ENCODE data around the gene C20orf141.
A peak's percentile ranks its signal among the peaks of the same experiment; 100 is the strongest.

C20orf141 gene

DNA sequence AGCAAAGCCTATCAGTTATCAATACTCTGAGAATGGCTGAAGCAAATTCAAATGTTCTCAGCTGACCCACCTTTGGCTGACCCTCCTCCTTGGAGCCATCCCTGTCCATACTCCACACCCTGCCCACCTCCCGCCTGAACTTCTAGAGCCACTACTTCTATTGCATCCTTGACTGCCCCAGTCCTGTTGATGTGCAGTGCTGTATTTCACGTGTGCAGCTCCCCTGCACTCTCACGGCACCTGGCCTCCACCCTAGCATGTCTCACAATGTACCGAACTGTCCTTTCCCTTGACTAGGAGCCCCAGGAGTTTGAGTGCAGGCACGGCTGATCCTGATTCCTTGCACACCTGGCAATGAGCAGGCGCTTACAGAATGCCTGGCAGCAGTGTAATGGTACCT is 21.3 kb upstream of the C20orf141 start:
- H3K4me3 ChIP-seq (ENCODE audit: extremely low read depth, insufficient read depth, low read length, poor library complexity, severe bottlenecking): no peak overlapping the region
- no peak overlapping the region for H3K27ac ChIP-seq (ENCODE audit: low read depth, low read length, severe bottlenecking)
- H3K9me3 ChIP-seq (ENCODE audit: control insufficient read depth, low read length): no peaks in the 10 kb centered on the region
- 96 to 97% methylated on average over 6 of the region's 6 CpGs for WGBS, 2 experiments (ENCODE audit: insufficient coverage in 2 of 2)
- H3K36me3 ChIP-seq (ENCODE audit: control insufficient read depth, insufficient read depth, low read length): peaks cover 40% of the 10 kb centered on the region
- no peaks in the 10 kb centered on the region for H3K4me1 ChIP-seq (ENCODE audit: control insufficient read depth, insufficient read depth, low read length, poor library complexity, severe bottlenecking)

GRCh38 chr20:2794202-2794748 is 20.5 kb upstream of the C20orf141 start:
- H3K36me3 ChIP-seq (ENCODE audit: control insufficient read depth, insufficient read depth, low read length): peaks cover 43% of the 10 kb centered on the region

GRCh38 chr20:2794866-2795447 is 19.8 kb upstream of the C20orf141 start:
- Histone ChIP-seq H3K4me3 (ENCODE audit: extremely low read depth, insufficient read depth, low read length, poor library complexity, severe bottlenecking) (no peak overlapping the region), H3K36me3 (ENCODE audit: control insufficient read depth, insufficient read depth, low read length) (peaks cover 43% of the 10 kb centered on the region), H3K9me3 (ENCODE audit: control insufficient read depth, low read length) (no peaks in the 10 kb centered on the region), H3K27ac (ENCODE audit: low read depth, low read length, severe bottlenecking) (no peak overlapping the region), H3K4me1 (ENCODE audit: control insufficient read depth, insufficient read depth, low read length, poor library complexity, severe bottlenecking) (no peaks in the 10 kb centered on the region)
- WGBS, 2 experiments (ENCODE audit: insufficient coverage in 2 of 2): 90 to 93% methylated on average over 11 of the region's 11 CpGs

More at GRCh38 chr20:2794202-2794748, 20.5 kb upstream of the C20orf141 start:
- Histone ChIP-seq H3K4me1 (ENCODE audit: control insufficient read depth, insufficient read depth, low read length, poor library complexity, severe bottlenecking) (no peaks in the 10 kb centered on the region), H3K4me3 (ENCODE audit: extremely low read depth, insufficient read depth, low read length, poor library complexity, severe bottlenecking) (no peak overlapping the region), H3K27ac (ENCODE audit: low read depth, low read length, severe bottlenecking) (no peak overlapping the region), H3K9me3 (ENCODE audit: control insufficient read depth, low read length) (no peaks in the 10 kb centered on the region)
- 97 to 98% methylated on average over 21 to 22 of the region's 23 CpGs for WGBS, 2 experiments (ENCODE audit: insufficient coverage in 2 of 2)

- 94 to 96% methylated on average over 21 to 24 of the region's 24 CpGs for WGBS, 2 experiments (ENCODE audit: insufficient coverage in 2 of 2)
- Histone ChIP-seq H3K4me3 (ENCODE audit: extremely low read depth, insufficient read depth, low read length, poor library complexity, severe bottlenecking) (no peak overlapping the region), H3K9me3 (ENCODE audit: control insufficient read depth, low read length) (no peaks in the 10 kb centered on the region), H3K4me1 (ENCODE audit: control insufficient read depth, insufficient read depth, low read length, poor library complexity, severe bottlenecking) (no peaks in the 10 kb centered on the region), H3K27ac (ENCODE audit: low read depth, low read length, severe bottlenecking) (no peak overlapping the region), H3K36me3 (ENCODE audit: control insufficient read depth, insufficient read depth, low read length) (peaks cover 43% of the 10 kb centered on the region)
These were observed 19.3 kb upstream of the C20orf141 start for GRCh38 chr20:2795451-2795850.

DNA sequence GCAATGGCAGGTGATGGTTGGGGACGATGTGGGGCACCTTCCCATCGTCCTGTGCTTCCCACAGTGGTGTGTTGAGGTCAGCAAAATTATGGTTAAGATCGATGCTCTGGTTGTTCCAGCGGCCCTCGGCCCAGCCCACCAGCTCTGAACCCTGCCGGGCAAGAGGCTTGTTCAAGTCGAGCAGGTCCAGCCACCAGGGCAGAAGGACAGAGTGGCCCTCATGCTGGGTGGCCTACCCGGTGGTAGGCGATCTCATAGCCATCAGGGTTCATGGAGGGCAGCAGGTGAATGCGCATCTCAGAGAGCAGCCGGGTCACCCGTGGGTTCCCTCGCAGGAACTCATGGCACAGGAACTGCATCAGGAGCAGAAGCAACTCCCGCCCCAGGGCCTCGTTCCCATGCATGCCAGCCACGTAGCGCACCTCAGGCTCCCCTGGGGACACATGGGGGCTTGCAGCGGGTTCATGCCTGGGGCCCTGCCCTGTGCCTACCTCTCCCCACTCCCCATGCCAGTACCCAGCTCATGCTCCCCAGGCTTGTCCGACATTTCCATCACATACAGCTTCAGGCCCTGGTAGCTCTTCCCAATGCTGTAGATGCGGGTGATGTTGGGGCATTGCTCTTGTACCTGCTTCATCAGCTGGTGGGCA is 18.7 kb upstream of the C20orf141 start:
- no peak overlapping the region for H3K4me3 ChIP-seq (ENCODE audit: extremely low read depth, insufficient read depth, low read length, poor library complexity, severe bottlenecking)
- no peak overlapping the region for H3K27ac ChIP-seq (ENCODE audit: low read depth, low read length, severe bottlenecking)
- peaks cover 43% of the 10 kb centered on the region for H3K36me3 ChIP-seq (ENCODE audit: control insufficient read depth, insufficient read depth, low read length)
- H3K9me3 ChIP-seq (ENCODE audit: control insufficient read depth, low read length): no peaks in the 10 kb centered on the region
- H3K4me1 ChIP-seq (ENCODE audit: control insufficient read depth, insufficient read depth, low read length, poor library complexity, severe bottlenecking): peaks cover 2% of the 10 kb centered on the region
- 98% methylated on average over 18 to 20 of the region's 20 CpGs for WGBS, 2 experiments (ENCODE audit: insufficient coverage in 2 of 2)

DNA sequence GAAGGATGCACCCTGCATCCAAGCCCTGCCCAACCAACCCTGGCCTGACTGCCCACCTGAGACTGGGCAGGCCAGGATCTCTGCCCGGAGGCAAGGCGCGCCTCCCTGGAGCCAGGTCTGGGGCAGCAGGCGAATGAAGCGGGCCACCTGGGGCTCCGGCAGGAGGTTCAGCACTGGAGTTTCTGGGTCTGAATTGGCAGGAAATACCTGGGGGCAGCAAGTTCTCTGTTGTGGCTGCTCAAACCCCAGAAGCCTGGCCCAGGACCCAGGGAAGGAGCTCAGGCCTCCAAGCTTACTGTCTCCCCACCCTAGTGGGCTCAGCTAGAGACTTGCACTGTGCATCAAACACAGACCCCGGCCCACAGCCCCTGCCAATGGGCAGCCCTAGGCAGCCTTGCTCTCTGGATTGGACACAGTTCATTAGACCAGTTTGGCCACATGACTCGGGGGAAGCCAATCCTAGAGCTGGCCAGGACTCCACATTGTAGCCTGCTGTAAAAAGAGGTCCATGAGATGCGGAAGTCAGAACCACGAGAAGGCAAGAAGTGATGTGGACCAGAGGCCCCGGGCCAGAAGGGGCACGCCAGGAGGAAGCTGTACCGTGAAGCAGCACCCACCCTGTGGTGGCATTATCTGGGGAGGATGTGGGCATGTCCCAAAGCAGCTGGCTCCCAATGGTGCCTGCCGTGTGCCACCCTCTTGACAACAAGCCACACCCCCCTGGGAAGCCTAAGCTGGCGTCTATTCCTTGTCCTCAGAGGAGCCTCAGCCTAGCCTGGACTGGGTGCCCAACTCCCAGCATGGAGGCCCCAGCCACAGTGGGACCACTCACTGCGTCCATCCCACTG is 17.4 kb upstream of the C20orf141 start:
- Histone ChIP-seq H3K4me1 (ENCODE audit: control insufficient read depth, insufficient read depth, low read length, poor library complexity, severe bottlenecking) (peaks cover 7% of the 10 kb centered on the region), H3K27ac (ENCODE audit: low read depth, low read length, severe bottlenecking) (no peak overlapping the region), H3K9me3 (ENCODE audit: control insufficient read depth, low read length) (no peaks in the 10 kb centered on the region), H3K36me3 (ENCODE audit: control insufficient read depth, insufficient read depth, low read length) (peaks cover 43% of the 10 kb centered on the region), H3K4me3 (ENCODE audit: extremely low read depth, insufficient read depth, low read length, poor library complexity, severe bottlenecking) (no peak overlapping the region)
- 90 to 96% methylated on average over 10 to 15 of the region's 16 CpGs for WGBS, 2 experiments (ENCODE audit: insufficient coverage in 2 of 2)

DNA sequence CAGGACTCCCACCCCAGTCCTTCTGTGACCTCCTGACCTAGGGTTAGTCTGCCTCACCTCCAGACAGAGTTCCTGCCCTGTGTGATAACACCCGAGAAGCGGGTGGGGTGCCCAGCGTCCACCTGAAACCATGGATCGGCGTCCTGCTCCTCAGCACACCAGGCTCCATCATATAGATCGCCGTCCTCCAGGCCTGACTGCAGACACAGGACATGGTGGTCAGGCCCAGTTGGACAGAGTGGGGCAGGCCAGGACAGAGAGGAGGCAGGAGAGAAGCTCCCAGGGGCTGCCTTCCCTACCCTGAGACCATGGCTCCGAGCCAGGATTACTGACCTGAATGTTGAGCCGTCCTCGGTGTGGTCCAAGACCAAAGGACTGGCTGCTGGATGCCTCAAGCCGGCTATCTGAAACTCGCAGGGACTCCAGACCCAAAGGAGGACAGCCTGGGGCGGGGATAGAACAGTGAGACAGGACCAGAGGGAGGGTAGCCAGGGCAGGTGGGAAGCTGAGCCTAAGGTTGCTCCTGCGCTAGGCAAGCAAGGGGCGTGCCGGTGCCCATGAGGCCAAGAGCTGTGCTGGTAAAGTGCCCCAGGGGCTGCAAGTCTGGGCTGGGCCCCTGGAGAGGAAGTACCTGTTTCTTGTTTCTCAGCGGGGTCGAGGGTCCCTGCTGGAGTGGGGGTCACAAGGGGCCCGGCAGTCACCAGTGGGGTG is 16.5 kb upstream of the C20orf141 start:
- 90 to 92% methylated on average over 18 to 19 of the region's 19 CpGs for WGBS, 2 experiments (ENCODE audit: insufficient coverage in 2 of 2)
- H3K4me3 ChIP-seq (ENCODE audit: extremely low read depth, insufficient read depth, low read length, poor library complexity, severe bottlenecking): no peak overlapping the region

DNA sequence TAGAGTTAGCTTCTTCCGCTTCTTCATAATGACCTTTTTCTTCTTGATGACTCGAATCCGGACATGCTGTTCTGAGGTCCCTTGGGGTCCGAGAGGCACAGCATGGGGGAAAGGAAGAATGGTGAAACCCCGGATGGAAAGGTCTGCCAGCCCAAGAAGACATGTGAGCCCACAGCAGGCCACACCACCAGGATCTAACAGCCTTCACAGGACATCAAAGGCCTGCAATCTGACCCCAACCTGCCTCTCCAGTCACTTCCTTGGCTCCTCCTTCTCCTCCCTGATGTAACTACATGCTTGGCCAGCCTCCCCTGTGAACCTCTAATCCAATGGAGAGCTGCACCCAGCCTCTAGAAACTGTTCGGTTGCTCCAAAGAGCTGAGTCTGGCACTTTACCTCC is 16.0 kb upstream of the C20orf141 start:
- Histone ChIP-seq H3K4me1 (ENCODE audit: control insufficient read depth, insufficient read depth, low read length, poor library complexity, severe bottlenecking) (peaks cover 7% of the 10 kb centered on the region), H3K27ac (ENCODE audit: low read depth, low read length, severe bottlenecking) (no peak overlapping the region), H3K36me3 (ENCODE audit: control insufficient read depth, insufficient read depth, low read length) (peaks cover 43% of the 10 kb centered on the region), H3K4me3 (ENCODE audit: extremely low read depth, insufficient read depth, low read length, poor library complexity, severe bottlenecking) (no peak overlapping the region), H3K9me3 (ENCODE audit: control insufficient read depth, low read length) (no peaks in the 10 kb centered on the region)
- 57 to 83% methylated on average over 5 of the region's 6 CpGs for WGBS, 2 experiments (ENCODE audit: insufficient coverage in 2 of 2)

More for the DNA sequence above, 16.5 kb upstream of the C20orf141 start:
- Histone ChIP-seq H3K9me3 (ENCODE audit: control insufficient read depth, low read length) (no peaks in the 10 kb centered on the region), H3K4me1 (ENCODE audit: control insufficient read depth, insufficient read depth, low read length, poor library complexity, severe bottlenecking) (peaks cover 7% of the 10 kb centered on the region), H3K36me3 (ENCODE audit: control insufficient read depth, insufficient read depth, low read length) (peaks cover 43% of the 10 kb centered on the region), H3K27ac (ENCODE audit: low read depth, low read length, severe bottlenecking) (no peak overlapping the region)

DNA sequence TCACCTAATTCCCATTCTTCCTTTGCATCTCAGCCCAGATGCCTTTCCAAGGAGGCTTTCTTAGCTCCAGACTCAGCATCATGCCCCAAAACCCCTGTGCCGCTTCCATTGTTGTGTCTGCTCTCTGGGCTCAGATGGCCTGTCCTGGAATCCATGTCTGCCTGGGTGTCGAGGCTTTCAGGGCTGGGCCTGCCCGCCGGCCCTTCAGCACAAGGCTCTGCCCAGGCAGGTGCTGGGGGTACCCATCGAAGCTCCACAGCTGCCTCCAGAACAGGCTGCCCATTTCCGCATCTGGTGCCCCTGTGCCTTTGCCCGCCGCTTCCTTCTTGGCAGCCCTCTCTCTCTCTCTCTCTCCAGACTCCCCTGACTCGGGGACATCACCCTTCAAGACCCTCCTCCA is 15.5 kb upstream of the C20orf141 start:
- peaks cover 43% of the 10 kb centered on the region for H3K36me3 ChIP-seq (ENCODE audit: control insufficient read depth, insufficient read depth, low read length)
- peaks cover 7% of the 10 kb centered on the region for H3K4me1 ChIP-seq (ENCODE audit: control insufficient read depth, insufficient read depth, low read length, poor library complexity, severe bottlenecking)
- peak overlapping the region; percentile 71 for H3K4me3 ChIP-seq (ENCODE audit: extremely low read depth, insufficient read depth, low read length, poor library complexity, severe bottlenecking)
- H3K27ac ChIP-seq (ENCODE audit: low read depth, low read length, severe bottlenecking): peak overlapping the region; percentile 51
- WGBS, 2 experiments (ENCODE audit: insufficient coverage in 2 of 2): 42 to 43% methylated on average over 9 of the region's 9 CpGs
- no peaks in the 10 kb centered on the region for H3K9me3 ChIP-seq (ENCODE audit: control insufficient read depth, low read length)

Measured in mesodermal cell (in vitro differentiated cells).